Neural cell (in vitro differentiated cells): Measurements from ENCODE around the gene CTSO. TPM values are rescaled to one million over a fixed set of nuclear protein-coding genes. Genes with fewer than 3 reads are reported as not detected.

Experiments used
- H2AFZ ChIP-seq: fragments of 200-600, 300-800 bp; sonication (generic), shearing (Covaris generic); 2 replicates; pipeline ENCODE4 v1.6.0; 2014; ENCODE audit warnings: low read depth, mild to moderate bottlenecking, antibody characterized with exemption, low read length, moderate library complexity
- H3F3A ChIP-seq: fragments of 200-600 bp; shearing (Covaris generic); 2 replicates; pipeline ENCODE4 v1.6.1; 2016; ENCODE audit warnings: mild to moderate bottlenecking, moderate library complexity, mixed read lengths, antibody characterized with exemption, low read length; ENCODE audit not compliant: insufficient read depth, poor library complexity, severe bottlenecking
- H3K27ac ChIP-seq: fragments of 200-600, 300-800 bp; sonication (generic), shearing (Covaris generic); 2 replicates; pipeline ENCODE4 v1.5.1; 2014; ENCODE audit warnings: mild to moderate bottlenecking, low read length, moderate library complexity
- H3K27me3 ChIP-seq: fragments of 300-800, 200-600 bp; sonication (generic), shearing (Covaris generic); 2 replicates; pipeline ENCODE4 v1.6.0; 2014; ENCODE audit warnings: mild to moderate bottlenecking, low read depth, low read length, moderate library complexity; ENCODE audit not compliant: insufficient read depth
- H3K36me3 ChIP-seq: fragments of 300-800, 200-600 bp; sonication (generic), shearing (Covaris generic); 2 replicates; pipeline ENCODE4 v1.5.1; 2014; ENCODE audit warnings: mild to moderate bottlenecking, antibody characterized with exemption, low read length, moderate library complexity; ENCODE audit not compliant: insufficient read depth
- H3K4me2 ChIP-seq: fragments of 300-800, 200-600 bp; sonication (generic), shearing (Covaris generic); 2 replicates; pipeline ENCODE4 v1.6.0; 2014; ENCODE audit warnings: mild to moderate bottlenecking, low read length
- H3K4me3 ChIP-seq: fragments of 300-800, 200-600 bp; sonication (generic), shearing (Covaris generic); 2 replicates; pipeline ENCODE4 v1.5.1; 2014; ENCODE audit warnings: mild to moderate bottlenecking, low read length, moderate library complexity
- H3K79me2 ChIP-seq: fragments of 200-600 bp; shearing (Covaris generic); replicated peaks from 2 replicates; pipeline ENCODE4 v1.6.0; 2014; ENCODE audit warnings: mild to moderate bottlenecking, low read length, moderate library complexity; ENCODE audit not compliant: insufficient read depth
- H3K9ac ChIP-seq: fragments of 300-800, 200-600 bp; sonication (generic), shearing (Covaris generic); 2 replicates; pipeline ENCODE4 v1.6.1; 2016; ENCODE audit warnings: mild to moderate bottlenecking, low read length, mixed read lengths
- H3K9me2 ChIP-seq: fragments of 200-600 bp; shearing (Covaris generic); 2 replicates; pipeline ENCODE4 v1.6.1; 2016; ENCODE audit warnings: mild to moderate bottlenecking, low read length, mixed read lengths; ENCODE audit not compliant: insufficient read depth
- H3K9me3 ChIP-seq: fragments of 200-600, 300-800 bp; sonication (generic), shearing (Covaris generic); 2 replicates; pipeline ENCODE4 v1.6.1; 2016; ENCODE audit warnings: mild to moderate bottlenecking, mixed run types, low read length, moderate library complexity, mixed read lengths
- H4K20me1 ChIP-seq: fragments of 200-600 bp; shearing (Covaris generic); 2 replicates; pipeline ENCODE4 v1.6.1; 2016; ENCODE audit warnings: mild to moderate bottlenecking, mixed run types; ENCODE audit not compliant: insufficient read depth
- CTCF ChIP-seq: fragments of 450-650 bp; IDR thresholded peaks from 2 replicates; pipeline ENCODE4 v1.5.1; 2014; ENCODE audit warnings: antibody characterized with exemption, mild to moderate bottlenecking, moderate library complexity; ENCODE audit not compliant: poor library complexity, severe bottlenecking
- EP300 ChIP-seq: fragments of 450-650 bp; conservative IDR thresholded peaks from 2 replicates; pipeline ENCODE4 v1.6.1; 2014; ENCODE audit warnings: antibody characterized with exemption, mild to moderate bottlenecking, moderate library complexity; ENCODE audit not compliant: poor library complexity, severe bottlenecking
- EZH2 ChIP-seq: fragments of 200-600, 300-800 bp; shearing (Covaris generic), sonication (generic); IDR thresholded peaks from 2 replicates; pipeline ENCODE4 v1.6.1; 2014; ENCODE audit warnings: antibody characterized with exemption, low read length, borderline replicate concordance, mild to moderate bottlenecking; ENCODE audit not compliant: insufficient read depth, poor library complexity, severe bottlenecking
- MXI1 ChIP-seq: fragments of 450-650 bp; conservative IDR thresholded peaks from 2 replicates; pipeline ENCODE4 v1.6.1; 2014; ENCODE audit warnings: antibody characterized with exemption, mild to moderate bottlenecking; ENCODE audit not compliant: poor library complexity, severe bottlenecking
- POLR2AphosphoS5 ChIP-seq: IDR thresholded peaks from 2 replicates; pipeline ENCODE4 v1.6.1; 2012
- RAD21 ChIP-seq: fragments of 450-650 bp; conservative IDR thresholded peaks from 2 replicates; pipeline ENCODE4 v1.6.1; 2014; ENCODE audit warnings: antibody characterized with exemption, mild to moderate bottlenecking, moderate library complexity
- SMC3 ChIP-seq: fragments of 450-650 bp; conservative IDR thresholded peaks from 2 replicates; pipeline ENCODE4 v1.6.1; 2014; ENCODE audit warnings: antibody characterized with exemption, mild to moderate bottlenecking, moderate library complexity; ENCODE audit not compliant: poor library complexity
- TAF1 ChIP-seq: IDR thresholded peaks from 2 replicates; pipeline ENCODE4 v1.6.1; 2012; ENCODE audit warnings: low read depth
- polyA plus RNA-seq: library from polyadenylated mRNA; depleted of rRNA; stranded (reverse); fragments of >200 nt; gene quantifications from 2 replicates; pipeline ENCODE4 v1.2.3, GENCODE V29; 2014
- TF ChIP-seq, protein P1 (sequence below): IDR thresholded peaks from 2 replicates; pipeline ENCODE4 v1.6.1; 2012; ENCODE audit warnings: borderline replicate concordance

CTSO gene
- polyA plus RNA-seq, 1 donor from 2014 or later, result 0.16 TPM

DNA sequence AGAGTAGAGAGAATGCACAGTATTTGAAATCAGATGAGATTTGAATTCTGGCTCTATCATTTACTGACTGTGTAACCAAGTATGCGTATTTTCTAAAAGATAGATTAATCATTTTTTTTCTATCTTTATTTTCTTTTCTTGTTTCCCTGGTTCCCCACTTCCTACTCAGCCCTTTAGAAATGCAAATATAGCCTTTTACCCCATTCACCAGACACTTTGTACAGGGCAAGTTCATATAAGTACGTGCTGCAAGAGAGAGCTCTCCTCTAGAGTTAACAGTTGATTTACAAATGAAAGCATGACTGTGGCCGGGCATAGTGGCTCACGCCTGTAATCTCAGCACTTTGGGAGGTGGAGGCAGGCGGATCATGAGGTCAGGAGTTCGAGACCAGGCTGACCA is 68.0 kb downstream of the CTSO start:
- Histone ChIP-seq H3K9me3 (no peaks in the 10 kb centered on the region), H3K4me2 (no peak overlapping the region), H3K79me2 (no peaks in the 10 kb centered on the region), H3K27me3 (no peaks in the 10 kb centered on the region), H3F3A (no peaks in the 10 kb centered on the region), H3K9ac (no peak overlapping the region), H3K36me3 (no peaks in the 10 kb centered on the region), H3K27ac (no peak overlapping the region), H2AFZ (no peak overlapping the region), H3K9me2 (no peaks in the 10 kb centered on the region), H4K20me1 (no peaks in the 10 kb centered on the region), H3K4me3 (no peak overlapping the region)
- TF ChIP-seq SMC3 (no peak), MXI1 (no peak), POLR2AphosphoS5 (no peak), TAF1 (no peak)

DNA sequence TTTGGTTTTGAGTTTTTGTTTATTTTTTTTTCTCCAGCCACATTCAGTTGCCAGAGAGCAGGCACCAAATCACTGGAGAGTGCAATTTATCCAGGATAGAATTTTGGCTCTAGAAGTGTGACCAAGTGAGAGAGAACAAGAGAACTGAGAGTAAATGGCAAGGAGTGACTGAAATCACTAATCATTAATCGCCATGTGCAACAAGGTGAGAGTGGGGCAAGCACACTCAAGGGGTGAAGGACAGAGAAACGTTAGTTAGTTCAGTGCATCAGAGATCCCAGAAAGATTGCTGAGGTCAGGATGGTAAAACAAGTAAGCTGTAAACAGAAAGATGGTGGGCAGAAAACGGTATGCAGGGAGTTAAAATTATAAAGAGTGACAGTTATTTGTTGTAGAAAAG is 69.8 kb downstream of the CTSO start:
- TF ChIP-seq EP300 (no peak), TAF1 (no peak), MXI1 (no peak)
- Histone ChIP-seq H3F3A (no peaks in the 10 kb centered on the region), H3K9me2 (no peaks in the 10 kb centered on the region), H3K4me2 (no peak overlapping the region), H3K27ac (no peak overlapping the region), H3K9ac (no peak overlapping the region), H3K36me3 (no peaks in the 10 kb centered on the region), H2AFZ (no peak overlapping the region), H3K9me3 (no peaks in the 10 kb centered on the region), H3K27me3 (no peaks in the 10 kb centered on the region), H4K20me1 (no peaks in the 10 kb centered on the region), H3K4me3 (no peak overlapping the region), H3K79me2 (no peaks in the 10 kb centered on the region)

DNA sequence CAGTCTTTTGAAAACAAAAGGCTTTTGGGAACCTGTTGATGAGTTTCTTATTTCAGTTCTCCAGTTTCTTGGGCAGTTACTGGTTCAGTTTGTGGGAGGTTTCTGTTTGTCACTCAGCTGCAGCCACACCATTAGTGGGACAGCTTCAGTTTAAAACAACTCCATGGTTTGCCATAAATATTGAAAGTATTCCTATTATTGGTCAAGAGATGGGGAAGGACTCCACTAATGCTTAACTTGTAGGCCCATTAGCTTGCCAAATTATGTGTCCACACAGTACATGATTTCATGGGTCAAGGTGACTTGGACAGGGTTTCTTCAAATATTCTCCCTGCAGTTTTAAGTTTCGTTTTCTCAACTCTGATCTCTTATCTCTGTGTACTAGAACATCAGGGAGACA is 72.1 kb downstream of the CTSO start:
- Histone ChIP-seq H3K9me2 (no peaks in the 10 kb centered on the region), H3K27ac (no peak overlapping the region), H4K20me1 (no peaks in the 10 kb centered on the region), H3K27me3 (no peaks in the 10 kb centered on the region), H2AFZ (no peak overlapping the region), H3K4me3 (no peak overlapping the region), H3K79me2 (no peaks in the 10 kb centered on the region), H3K9me3 (no peaks in the 10 kb centered on the region), H3F3A (no peaks in the 10 kb centered on the region), H3K9ac (no peak overlapping the region), H3K4me2 (no peak overlapping the region), H3K36me3 (no peaks in the 10 kb centered on the region)
- TF ChIP-seq, protein P1, sequence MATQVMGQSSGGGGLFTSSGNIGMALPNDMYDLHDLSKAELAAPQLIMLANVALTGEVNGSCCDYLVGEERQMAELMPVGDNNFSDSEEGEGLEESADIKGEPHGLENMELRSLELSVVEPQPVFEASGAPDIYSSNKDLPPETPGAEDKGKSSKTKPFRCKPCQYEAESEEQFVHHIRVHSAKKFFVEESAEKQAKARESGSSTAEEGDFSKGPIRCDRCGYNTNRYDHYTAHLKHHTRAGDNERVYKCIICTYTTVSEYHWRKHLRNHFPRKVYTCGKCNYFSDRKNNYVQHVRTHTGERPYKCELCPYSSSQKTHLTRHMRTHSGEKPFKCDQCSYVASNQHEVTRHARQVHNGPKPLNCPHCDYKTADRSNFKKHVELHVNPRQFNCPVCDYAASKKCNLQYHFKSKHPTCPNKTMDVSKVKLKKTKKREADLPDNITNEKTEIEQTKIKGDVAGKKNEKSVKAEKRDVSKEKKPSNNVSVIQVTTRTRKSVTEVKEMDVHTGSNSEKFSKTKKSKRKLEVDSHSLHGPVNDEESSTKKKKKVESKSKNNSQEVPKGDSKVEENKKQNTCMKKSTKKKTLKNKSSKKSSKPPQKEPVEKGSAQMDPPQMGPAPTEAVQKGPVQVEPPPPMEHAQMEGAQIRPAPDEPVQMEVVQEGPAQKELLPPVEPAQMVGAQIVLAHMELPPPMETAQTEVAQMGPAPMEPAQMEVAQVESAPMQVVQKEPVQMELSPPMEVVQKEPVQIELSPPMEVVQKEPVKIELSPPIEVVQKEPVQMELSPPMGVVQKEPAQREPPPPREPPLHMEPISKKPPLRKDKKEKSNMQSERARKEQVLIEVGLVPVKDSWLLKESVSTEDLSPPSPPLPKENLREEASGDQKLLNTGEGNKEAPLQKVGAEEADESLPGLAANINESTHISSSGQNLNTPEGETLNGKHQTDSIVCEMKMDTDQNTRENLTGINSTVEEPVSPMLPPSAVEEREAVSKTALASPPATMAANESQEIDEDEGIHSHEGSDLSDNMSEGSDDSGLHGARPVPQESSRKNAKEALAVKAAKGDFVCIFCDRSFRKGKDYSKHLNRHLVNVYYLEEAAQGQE, result no peak
- TF ChIP-seq POLR2AphosphoS5, result no peak
- no peak for TF ChIP-seq CTCF
- no peak for TF ChIP-seq EZH2
- no peak for TF ChIP-seq MXI1
- no peak for TF ChIP-seq RAD21
- TF ChIP-seq TAF1, result no peak
- TF ChIP-seq EP300, result no peak
- TF ChIP-seq SMC3, result no peak
